Subcutaneous abdominal adipose tissue (tissue), 5 donors: ENCODE data around the gene ARID4B.

Experiments used
- H3K27ac ChIP-seq: one replicate; pipeline ENCODE4 v1.7.0; 2013; ENCODE audit warnings: low read depth, mild to moderate bottlenecking, inconsistent platforms, low read length, moderate library complexity
- H3K27me3 ChIP-seq, 5 donors: one replicate each; pipeline ENCODE4 v1.7.0; 2013; ENCODE audit warnings: low read length in 5 of 5, inconsistent platforms in 1 of 5; ENCODE audit not compliant: control insufficient read depth in 5 of 5, insufficient read depth in 4 of 5
- H3K36me3 ChIP-seq, 5 donors: one replicate each; pipeline ENCODE4 v1.7.0; 2013; ENCODE audit warnings: low read length in 5 of 5; ENCODE audit not compliant: control insufficient read depth in 5 of 5, insufficient read depth in 5 of 5
- H3K4me1 ChIP-seq, 5 donors: one replicate each; pipeline ENCODE4 v1.7.0; 2013; ENCODE audit warnings: low read length in 5 of 5, mild to moderate bottlenecking in 3 of 5, moderate library complexity in 1 of 5; ENCODE audit not compliant: control insufficient read depth in 5 of 5, insufficient read depth in 5 of 5
- H3K4me3 ChIP-seq, 5 donors: one replicate each; pipeline ENCODE4 v1.7.0; 2013; ENCODE audit warnings: low read length in 5 of 5, low read depth in 1 of 5
- H3K9ac ChIP-seq, 5 donors: one replicate each; pipeline ENCODE4 v1.7.0; 2013; ENCODE audit warnings: low read length in 5 of 5, mild to moderate bottlenecking in 4 of 5, moderate library complexity in 3 of 5
- H3K9me3 ChIP-seq, 5 donors: one replicate each; pipeline ENCODE4 v1.7.0; 2013; ENCODE audit warnings: low read length in 5 of 5; ENCODE audit not compliant: control insufficient read depth in 5 of 5
- donor health status: healthy.
- donor health status: healthy.
- donor health status: healthy.
- donor health status: healthy.
- donor health status: healthy.

ARID4B gene

DNA sequence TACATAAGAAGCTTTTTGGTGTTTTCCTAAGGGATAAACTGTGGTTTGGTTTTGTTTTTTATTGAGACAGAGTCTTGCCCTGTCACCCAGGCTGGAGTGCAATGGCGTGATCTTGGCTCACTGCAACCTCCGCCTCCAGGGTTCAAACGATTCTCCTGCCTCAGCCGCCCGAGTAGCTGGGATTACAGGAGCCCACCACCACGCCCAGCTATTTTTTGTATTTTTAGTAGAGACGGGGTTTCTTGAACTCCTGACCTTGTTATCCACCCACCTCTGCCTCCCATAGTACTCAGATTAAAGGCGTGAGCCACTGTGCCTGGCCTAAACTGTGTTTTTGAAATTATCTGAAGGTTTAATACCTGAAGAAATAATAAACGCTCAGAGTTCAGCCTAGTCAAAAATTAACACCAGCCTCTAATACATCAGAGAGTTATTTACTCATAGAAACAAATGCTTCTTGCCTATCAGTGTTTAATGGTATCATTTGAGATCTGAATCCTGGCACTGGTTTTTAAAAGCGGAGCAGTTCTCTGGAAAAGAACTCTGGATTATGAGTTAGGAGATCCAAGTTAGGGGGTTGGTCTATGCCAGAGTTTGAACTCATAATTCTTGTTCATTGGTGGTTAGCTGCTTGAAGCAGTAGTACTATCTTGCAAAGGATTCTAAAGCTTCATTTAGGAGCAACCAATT lies 28.7 kb downstream of the ARID4B start:
- Histone ChIP-seq H3K9me3 (no peaks in the 10 kb centered on the region), H3K4me1 (peaks cover 0 to 4% (median under 1%) of the 10 kb centered on the region in 5 donors), H3K36me3 (no peaks in the 10 kb centered on the region), H3K27ac (no peak overlapping the region), H3K27me3 (no peaks in the 10 kb centered on the region), H3K4me3 (no peak overlapping the region), H3K9ac (no peak overlapping the region)

DNA sequence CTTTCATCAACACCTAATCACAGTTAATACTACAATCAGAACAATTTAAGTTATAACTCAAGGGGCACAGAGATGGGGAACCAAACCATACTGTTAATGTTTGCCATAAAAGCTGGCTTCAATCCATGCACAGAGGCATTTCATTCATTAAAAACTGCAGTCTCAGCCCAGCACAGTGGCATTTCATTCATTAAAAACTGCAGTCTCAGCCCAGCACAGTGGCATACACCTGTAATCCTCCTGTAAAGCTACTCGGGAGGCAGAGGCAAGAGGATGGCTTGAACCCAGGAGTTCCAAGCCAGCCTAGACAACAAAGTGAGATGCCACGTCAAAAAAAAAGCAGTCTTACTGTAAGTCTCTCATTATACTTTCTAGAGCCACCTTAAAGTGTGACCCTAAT lies 29.2 kb downstream of the ARID4B start:
- Histone ChIP-seq H3K9me3 (no peaks in the 10 kb centered on the region), H3K4me3 (no peak overlapping the region), H3K36me3 (no peaks in the 10 kb centered on the region), H3K9ac (no peak overlapping the region), H3K4me1 (peaks cover 0 to 4% (median 0%) of the 10 kb centered on the region in 5 donors), H3K27me3 (no peaks in the 10 kb centered on the region), H3K27ac (no peak overlapping the region)

DNA sequence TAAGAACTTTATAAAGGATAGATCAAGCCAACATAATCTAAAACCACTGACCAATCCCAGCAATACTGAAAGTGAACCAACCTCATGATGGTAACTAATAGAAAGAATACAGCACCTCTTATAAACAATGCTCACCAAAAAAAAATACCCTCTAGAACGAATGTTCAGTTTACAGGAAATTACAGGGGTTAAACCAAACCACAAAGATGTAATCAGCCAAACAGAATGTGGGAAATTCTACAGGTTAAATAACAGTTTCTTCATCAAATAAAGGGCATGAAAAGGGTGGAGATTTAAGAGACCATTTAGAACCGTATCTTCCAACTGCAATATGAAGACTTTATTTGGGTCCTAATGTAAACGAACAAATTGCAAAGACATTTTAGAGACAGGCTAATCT lies 30.4 kb downstream of the ARID4B start:
- H3K4me1 ChIP-seq = peaks cover 0 to 9% (median 0%) of the 10 kb centered on the region in 5 donors
- no peaks in the 10 kb centered on the region for H3K9me3 ChIP-seq
- H3K27ac ChIP-seq = no peak overlapping the region
- H3K36me3 ChIP-seq = no peaks in the 10 kb centered on the region
- no peak overlapping the region for H3K4me3 ChIP-seq
- H3K9ac ChIP-seq = no peak overlapping the region
- no peaks in the 10 kb centered on the region for H3K27me3 ChIP-seq

DNA sequence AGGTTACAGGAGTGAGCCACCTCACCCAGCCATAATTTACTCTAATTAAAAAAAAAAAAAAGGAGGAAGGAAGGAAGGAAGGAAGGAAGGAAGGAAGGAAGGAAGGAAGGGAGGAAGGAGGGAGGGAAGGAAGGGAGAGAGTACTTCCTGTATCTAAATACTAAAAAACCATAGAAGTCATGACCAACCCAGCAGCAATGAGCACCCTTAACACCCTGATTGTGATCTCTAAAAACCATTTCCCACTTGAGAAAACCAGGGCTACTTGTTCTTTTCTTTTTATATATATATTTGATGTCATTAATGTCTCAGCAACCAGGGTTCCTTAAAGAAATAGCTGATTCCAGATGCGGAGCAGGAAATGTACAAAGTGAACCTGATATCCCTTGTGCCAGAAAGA lies 31.2 kb downstream of the ARID4B start:
- Histone ChIP-seq H3K4me3 (no peak overlapping the region), H3K9ac (no peak overlapping the region), H3K36me3 (no peaks in the 10 kb centered on the region), H3K27me3 (no peaks in the 10 kb centered on the region), H3K27ac (no peak overlapping the region), H3K9me3 (no peaks in the 10 kb centered on the region), H3K4me1 (peaks cover 0 to 14% (median under 1%) of the 10 kb centered on the region in 5 donors)

DNA sequence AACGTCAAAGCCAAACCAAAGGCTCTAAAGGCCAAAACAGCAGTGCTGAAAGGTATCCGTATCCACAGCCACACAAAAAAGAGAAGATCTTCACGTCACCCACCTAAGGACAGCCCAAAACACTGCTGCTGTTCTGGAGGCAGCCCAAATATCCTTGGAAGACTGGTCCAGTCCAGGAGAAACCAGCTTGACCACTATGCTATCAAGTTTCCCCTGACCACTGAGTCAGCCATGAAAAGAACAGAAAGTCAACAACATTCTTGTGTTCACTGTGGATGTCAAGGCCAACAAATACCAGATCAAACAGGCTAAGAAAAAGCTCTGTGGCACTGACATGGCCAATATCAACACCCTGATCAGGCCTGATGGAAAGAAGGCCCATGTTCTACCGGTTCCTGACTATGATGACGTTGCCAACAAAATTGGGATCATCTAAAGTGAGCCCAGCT lies 32.1 kb downstream of the ARID4B start:
- Histone ChIP-seq H3K9me3 (no peaks in the 10 kb centered on the region), H3K27me3 (no peaks in the 10 kb centered on the region), H3K4me3 (no peak overlapping the region), H3K36me3 (no peaks in the 10 kb centered on the region), H3K4me1 (peaks cover 0 to 14% (median 2%) of the 10 kb centered on the region in 5 donors), H3K9ac (no peak overlapping the region), H3K27ac (no peak overlapping the region)

DNA sequence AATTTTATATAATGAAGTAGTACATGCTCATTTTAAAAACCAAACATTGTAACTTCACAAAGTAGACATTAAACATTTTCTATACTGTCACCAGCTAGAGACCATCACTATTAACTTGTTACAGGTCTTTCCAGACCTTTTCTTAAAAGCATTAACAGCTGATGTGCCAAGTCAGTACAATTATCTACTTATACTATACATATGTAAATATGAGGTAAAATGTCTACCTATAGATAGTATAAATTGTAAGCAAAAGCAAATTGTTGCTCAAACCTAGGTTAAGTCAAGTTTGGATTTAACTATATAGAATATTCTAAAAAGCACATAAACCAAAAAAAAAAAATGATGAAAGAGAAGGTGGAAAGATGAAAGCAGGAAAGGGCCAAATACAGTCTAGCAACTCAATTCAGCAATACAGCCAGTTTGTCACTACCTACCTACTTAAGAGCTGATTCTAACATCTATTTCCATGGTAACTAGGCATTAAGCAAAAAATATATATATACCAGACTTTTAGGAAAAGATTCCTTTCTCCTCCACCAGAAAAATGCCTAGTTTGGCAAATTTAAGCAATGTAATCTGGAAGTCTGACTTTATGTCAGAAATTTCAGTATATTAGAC lies 34.5 kb downstream of the ARID4B start:
- Histone ChIP-seq H3K9ac (no peak overlapping the region), H3K4me3 (no peak overlapping the region), H3K27ac (no peak overlapping the region), H3K27me3 (no peaks in the 10 kb centered on the region), H3K4me1 (peaks cover 0 to 10% (median 2%) of the 10 kb centered on the region in 5 donors), H3K9me3 (no peaks in the 10 kb centered on the region), H3K36me3 (no peaks in the 10 kb centered on the region)

DNA sequence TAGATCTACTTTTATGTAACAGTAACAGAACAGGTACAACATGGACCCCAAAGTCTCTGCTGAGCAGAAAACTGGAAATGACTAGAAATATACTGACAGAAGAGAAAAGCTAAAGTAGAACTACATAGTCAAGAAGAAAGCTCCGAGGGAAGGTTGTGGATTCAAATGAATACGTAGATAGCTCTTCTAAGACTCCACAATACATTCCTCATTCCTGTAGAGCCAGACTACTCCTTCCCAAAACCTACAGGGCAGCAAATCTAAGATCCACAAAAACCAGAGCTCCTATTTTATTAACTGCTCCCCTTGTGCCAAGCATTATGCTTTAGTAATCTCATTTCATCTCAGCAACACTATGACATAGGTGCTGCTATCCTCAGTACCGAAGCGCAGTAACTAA lies 35.2 kb downstream of the ARID4B start:
- Histone ChIP-seq H3K9ac (no peak overlapping the region), H3K9me3 (no peaks in the 10 kb centered on the region), H3K4me1 (peaks cover 0 to 10% (median 2%) of the 10 kb centered on the region in 5 donors), H3K27me3 (no peaks in the 10 kb centered on the region), H3K4me3 (no peak overlapping the region), H3K36me3 (no peaks in the 10 kb centered on the region), H3K27ac (no peak overlapping the region)

DNA sequence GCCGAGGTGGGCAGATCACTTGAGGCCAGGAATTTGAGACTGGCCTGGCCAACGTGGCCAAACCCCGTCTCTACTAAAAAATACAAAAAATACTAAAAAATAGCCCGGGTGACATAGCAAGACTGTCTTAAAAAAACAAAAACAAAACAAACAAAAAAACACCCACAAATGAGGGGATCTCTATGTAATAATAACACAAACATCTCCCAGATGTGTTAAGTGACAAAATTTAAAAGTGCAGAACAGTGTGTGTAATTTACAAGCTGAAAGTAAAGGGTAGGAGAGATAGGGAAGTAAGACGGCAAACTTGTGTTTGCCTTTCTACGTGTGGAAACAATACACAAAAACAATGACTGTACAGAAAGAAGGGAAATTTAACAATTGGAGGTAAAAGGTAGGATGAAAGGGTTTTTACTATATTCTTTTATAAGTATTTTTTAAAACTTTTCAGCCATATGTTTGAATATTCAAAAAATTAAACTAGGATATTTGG lies 36.3 kb downstream of the ARID4B start:
- peaks cover 0 to 10% (median 2%) of the 10 kb centered on the region in 5 donors for H3K4me1 ChIP-seq
- H3K36me3 ChIP-seq = no peaks in the 10 kb centered on the region
- H3K27me3 ChIP-seq = no peaks in the 10 kb centered on the region
- H3K9me3 ChIP-seq = no peaks in the 10 kb centered on the region
- H3K9ac ChIP-seq = no peak overlapping the region
- H3K27ac ChIP-seq = no peak overlapping the region
- H3K4me3 ChIP-seq = no peak overlapping the region

DNA sequence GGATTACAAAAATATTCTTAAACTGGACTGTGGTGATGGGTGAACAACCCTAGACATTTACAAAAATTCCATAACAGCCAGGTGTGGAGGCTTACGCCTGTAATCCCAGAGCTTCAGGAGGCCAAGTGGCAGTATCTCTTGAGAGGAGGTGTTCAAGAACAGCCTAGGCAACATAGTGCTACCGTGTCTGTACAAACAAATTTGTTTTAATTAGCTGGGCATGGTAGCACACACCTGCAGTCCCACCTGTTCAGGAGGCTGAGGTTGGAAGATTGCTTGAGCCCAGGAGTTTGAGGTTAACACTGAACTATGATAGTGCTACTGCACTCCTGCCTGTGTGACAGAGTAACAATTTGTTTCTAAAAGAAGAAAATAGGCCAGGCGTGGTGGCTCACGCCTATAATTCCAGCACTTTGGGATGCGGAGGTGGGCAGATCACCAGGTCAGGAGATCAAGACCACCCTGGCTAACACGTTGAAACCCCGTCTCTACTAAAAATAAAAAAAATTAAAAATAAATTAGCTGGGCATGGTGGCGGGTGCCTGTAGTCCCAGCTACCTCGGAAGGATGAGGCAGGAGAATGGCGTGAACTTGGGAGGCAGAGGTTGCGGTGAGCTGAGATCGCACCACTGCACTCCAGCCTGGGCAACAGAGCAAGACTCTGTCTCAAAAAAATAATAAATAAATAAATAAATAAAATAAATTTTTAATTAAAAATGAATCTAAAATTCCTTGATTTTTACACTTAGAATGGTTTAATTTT lies 37.1 kb downstream of the ARID4B start:
- Histone ChIP-seq H3K9me3 (no peaks in the 10 kb centered on the region), H3K36me3 (no peaks in the 10 kb centered on the region), H3K4me3 (no peak overlapping the region), H3K9ac (no peak overlapping the region), H3K27ac (no peak overlapping the region), H3K27me3 (no peaks in the 10 kb centered on the region), H3K4me1 (peaks cover 0 to 10% (median 2%) of the 10 kb centered on the region in 5 donors)
